ENCODE data around the gene ZFP64.
A peak's percentile ranks its signal among the peaks of the same experiment; 100 is the strongest.

ZFP64 gene

DNA sequence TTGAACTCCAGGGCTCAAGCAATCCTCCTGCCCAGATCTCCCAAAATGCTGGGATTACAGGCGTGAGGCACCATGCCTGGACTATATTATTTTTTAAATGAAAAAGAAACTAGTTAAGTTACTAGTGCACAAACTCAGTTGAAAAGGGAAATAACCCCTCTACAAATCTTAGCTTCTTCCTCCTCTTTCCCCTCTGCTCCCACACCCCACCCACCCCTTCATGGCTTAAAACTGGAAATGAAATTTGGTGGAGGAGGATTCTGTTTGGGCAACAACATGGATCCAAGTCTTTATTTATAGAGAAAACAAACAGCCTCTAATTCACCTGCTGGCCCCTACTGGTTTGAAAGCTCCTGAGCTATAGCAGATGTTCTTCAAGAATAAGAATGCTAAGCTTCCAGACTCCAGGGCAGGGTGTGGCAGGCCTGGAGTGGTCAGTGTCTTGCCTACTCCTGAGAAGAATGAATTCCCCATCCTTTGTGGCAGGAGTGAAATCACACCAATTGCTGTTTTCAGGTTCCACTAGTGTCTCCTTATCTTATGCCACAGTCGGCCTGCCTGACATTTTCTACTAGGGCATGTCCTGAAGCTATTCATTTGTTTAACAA is 73.5 kb downstream of the ZFP64 start:
- no peak for TF ChIP-seq CTCF (IDR thresholded peaks at IDR 0.05; ENCODE audit: insufficient read depth, low read depth, low read length, missing control alignments)

GRCh38 chr20:52110456-52110855 is 81.1 kb downstream of the ZFP64 start:
- no peak overlapping the region for H3K4me3 ChIP-seq (ENCODE audit: low read length)
- DNase-seq (ENCODE audit: low read depth), result no peak
- no peak for TF ChIP-seq CTCF (IDR thresholded peaks at IDR 0.05; ENCODE audit: insufficient read depth, low read depth, low read length, missing control alignments)

More for the DNA sequence above, 73.5 kb downstream of the ZFP64 start:
- DNase-seq (ENCODE audit: low read depth), result no peak
- no peak overlapping the region for H3K4me3 ChIP-seq (ENCODE audit: low read length)

GRCh38 chr20:52105442-52106422 is 85.8 kb downstream of the ZFP64 start:
- H3K4me3 ChIP-seq (ENCODE audit: low read length), result peak overlapping the region; percentile 65
- DNase-seq (ENCODE audit: low read depth), result peak; percentile 82

GRCh38 chr20:52104546-52105441 is 86.8 kb downstream of the ZFP64 start:
- H3K4me3 ChIP-seq (ENCODE audit: low read length), result peak overlapping the region; percentile 65
- DNase-seq (ENCODE audit: low read depth), result peak; percentile 44
- TF ChIP-seq CTCF (IDR thresholded peaks at IDR 0.05; ENCODE audit: insufficient read depth, low read depth, low read length, missing control alignments), result no peak

More at GRCh38 chr20:52105442-52106422, 85.8 kb downstream of the ZFP64 start:
- TF ChIP-seq CTCF (IDR thresholded peaks at IDR 0.05; ENCODE audit: insufficient read depth, low read depth, low read length, missing control alignments), result peak; percentile 67

- DNase-seq (ENCODE audit: low read depth), result no peak
- H3K4me3 ChIP-seq (ENCODE audit: low read length), result peak overlapping the region; percentile 65
- no peak for TF ChIP-seq CTCF (IDR thresholded peaks at IDR 0.05; ENCODE audit: insufficient read depth, low read depth, low read length, missing control alignments)
These were observed 87.5 kb downstream of the ZFP64 start for GRCh38 chr20:52103913-52104545.

- DNase-seq (ENCODE audit: low read depth), result peak; percentile 52
- H3K4me3 ChIP-seq (ENCODE audit: low read length), result peak overlapping the region; percentile 65
- no peak for TF ChIP-seq CTCF (IDR thresholded peaks at IDR 0.05; ENCODE audit: insufficient read depth, low read depth, low read length, missing control alignments)
These were observed 88.2 kb downstream of the ZFP64 start for GRCh38 chr20:52103335-52103912.
